GM18861 (cell line): ENCODE data around the gene ANO7.

Experiments
- ATAC-seq: cut with Tn5 transposase; IDR thresholded peaks from one replicate; pipeline ENCODE4 v1.9.1; 2021; ENCODE audit not compliant: unreplicated experiment

Gene ANO7

GRCh38 chr2:241269707-241270520 is 81.4 kb downstream of the ANO7 start:
- ATAC-seq = no peak

DNA sequence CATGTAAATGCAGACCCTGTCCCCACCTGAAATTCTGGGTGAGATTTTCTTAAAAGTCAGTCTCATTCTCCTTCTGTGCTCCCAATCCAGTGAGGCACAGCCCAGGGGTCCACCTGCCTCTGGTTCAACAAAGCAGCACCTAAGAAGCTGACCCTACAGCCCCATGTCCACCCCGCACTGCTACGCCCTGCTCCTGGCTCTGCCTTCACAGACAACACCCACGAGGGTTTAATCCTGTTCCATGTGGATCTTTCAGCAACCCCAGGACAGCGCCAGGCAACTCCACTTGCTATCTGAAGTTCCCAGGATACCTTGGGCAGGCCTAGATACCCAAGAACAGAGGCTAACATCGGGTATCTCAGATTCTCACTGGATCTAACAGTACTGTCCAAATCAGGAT is 82.1 kb downstream of the ANO7 start:
- ATAC-seq = no peak

DNA sequence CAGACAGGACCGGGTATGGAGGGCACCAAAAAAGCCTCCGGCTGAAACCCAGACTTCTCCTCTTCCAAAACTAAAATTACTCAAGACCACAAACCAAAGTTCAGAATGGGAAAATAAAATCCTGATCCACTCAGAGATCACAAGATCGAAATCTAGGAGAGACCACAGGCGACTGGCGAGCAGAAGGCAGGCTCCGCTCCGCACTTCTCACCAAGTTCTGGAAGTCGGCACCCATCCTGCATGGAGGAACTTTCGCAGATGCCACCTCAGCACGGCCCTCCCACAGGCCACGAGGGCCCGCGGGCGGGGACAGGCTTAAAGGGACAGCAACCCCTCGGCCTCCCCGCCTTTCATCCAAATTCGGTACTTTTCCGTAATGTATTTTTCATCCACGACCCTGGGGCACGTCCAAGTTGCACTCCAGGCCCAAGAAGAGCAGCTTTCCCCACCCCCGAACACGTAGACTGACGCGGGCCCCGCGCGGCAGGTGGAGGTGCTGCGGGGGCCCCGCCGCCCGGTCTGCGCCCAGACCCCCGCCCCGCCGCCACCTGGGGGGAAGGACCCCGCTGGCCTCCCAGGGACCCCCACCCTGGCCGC is 83.3 kb downstream of the ANO7 start:
- no peak for ATAC-seq

- no peak for ATAC-seq
These were observed 84.1 kb downstream of the ANO7 start for GRCh38 chr2:241272303-241273209.

- no peak for ATAC-seq
These were observed 84.9 kb downstream of the ANO7 start for GRCh38 chr2:241273210-241274020.

DNA sequence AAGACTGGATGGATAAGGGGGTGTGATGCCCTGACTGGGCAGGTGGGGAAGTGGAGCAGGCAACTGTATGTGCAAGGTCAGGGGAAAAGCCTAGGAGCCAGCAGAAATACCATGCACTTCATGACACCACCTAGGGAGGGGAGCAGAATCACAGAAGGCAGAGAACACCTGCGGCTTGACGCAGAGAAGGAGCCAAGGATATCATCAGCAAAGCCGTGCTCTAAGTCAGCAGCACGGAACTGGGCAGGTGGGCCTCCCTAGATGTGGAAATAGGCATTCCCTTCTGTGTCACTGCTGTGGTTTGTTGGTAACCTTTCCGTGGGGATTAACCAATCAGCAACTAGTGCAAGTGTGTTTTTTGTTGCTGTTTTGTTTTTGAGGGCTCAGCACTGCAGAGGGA is 85.7 kb downstream of the ANO7 start:
- no peak for ATAC-seq
